GM18870 (cell line): ENCODE results near the gene ZNF23.

Experiments
- ATAC-seq: cut with Tn5 transposase; IDR thresholded peaks from one replicate; pipeline ENCODE4 v1.9.1; 2021; ENCODE audit warnings: moderate library complexity; ENCODE audit not compliant: unreplicated experiment

The ZNF23 gene

DNA sequence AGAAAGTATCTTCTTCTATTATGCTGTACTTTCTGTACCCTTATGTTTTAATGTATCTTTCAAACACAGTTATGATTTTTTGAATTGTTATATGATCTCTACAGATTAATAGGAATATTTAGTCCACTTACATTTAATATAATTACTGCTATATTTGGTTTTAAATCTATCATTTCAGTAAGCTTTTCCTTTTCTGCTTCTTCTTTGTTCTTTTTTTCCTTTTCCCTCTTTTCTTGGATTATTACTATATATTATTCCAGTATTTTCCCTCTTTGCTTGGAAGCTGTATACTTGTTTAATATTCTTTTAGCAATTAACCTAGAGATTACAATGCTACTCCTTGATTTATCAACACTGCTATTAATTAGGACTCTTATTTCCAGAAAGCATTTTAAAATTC lies 33.7 kb downstream of the ZNF23 start:
- no peak for ATAC-seq

DNA sequence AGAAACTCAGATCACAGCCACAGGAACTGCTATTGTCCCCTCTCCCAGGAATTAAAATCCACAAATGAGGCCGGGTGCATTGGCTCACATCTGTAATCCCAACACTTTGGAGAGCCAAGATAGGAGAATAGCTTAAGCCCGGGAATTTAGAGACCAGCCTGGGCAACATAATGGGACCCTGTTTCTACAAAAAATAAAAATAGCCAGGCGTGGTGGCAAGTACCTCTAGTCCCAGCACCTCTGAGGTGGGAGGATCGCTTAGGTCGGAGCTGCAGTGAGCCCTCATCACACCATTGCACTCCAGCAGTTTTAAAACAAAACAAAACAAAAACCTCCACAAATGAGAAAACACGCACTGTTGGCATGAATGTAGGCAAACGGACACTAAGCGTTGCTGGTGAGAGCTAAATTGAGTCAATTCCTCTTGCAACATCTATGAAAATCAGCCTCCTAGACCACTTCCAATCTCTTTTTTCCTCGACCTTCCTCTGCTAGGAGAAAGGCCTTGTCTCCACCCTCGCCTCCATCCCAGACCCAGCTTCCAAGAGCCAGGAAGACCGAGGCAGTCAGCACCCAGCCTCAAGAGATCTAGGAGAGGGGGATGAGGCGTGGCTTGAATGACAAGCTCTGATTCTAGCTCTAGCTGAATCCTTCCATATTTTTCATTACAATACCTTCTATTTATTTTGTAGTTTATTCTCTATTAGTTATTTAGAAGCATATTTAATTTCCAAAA lies 35.0 kb downstream of the ZNF23 start:
- ATAC-seq, result no peak

DNA sequence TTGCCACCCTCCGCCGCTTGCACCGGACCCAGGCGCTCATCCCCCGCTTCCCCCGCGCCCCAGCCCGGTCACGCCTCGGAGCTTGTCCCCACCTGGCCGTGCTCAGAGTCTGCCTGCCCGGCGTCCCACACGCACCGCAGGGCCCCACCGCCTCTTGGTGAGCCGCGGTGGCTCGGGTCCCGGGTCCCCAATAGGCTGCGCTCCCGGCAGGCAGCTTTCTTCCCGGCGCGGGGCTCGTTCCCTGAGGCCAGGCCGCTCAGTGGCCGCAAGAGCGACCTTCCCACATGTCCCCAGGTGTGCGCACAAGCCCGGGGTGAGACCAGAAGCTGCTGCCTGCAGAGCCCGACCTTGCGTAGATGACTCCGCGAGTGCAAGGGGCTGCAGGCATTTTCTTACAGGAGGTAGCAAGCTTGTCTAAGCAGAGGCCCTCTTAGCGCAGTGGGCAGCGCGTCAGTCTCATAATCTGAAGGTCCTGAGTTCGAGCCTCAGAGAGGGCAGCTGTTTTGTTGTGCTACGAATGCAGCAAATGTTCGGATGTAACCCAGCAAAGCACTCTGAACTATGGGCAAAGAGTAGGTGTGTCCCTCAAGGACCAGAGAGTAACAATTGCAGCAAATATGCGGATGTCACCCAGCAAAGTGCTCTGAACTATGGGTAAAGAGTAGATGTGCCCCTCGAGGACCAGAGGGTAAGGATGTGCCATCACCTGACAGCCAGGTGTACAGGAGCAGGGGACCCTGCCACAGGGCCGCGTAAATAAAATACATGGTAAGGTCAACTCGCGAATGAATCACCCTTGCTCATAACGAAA lies 35.8 kb downstream of the ZNF23 start:
- no peak for ATAC-seq

DNA sequence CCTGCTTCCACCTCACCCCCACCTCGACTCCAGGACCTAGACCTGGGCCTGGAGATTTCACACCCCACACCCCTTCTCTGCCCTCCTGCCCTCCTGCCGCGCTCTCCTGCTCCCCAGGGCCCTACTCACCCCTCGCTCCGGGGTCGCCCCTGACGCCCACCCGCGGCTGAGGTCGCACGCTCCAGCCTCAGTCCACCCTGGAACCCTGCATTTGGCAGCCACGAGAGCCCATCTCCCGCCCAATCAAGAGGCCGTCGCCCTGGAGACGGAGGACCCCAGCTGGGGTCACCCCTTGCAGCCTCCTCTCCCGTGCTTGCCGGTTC lies 36.3 kb downstream of the ZNF23 start:
- no peak for ATAC-seq

DNA sequence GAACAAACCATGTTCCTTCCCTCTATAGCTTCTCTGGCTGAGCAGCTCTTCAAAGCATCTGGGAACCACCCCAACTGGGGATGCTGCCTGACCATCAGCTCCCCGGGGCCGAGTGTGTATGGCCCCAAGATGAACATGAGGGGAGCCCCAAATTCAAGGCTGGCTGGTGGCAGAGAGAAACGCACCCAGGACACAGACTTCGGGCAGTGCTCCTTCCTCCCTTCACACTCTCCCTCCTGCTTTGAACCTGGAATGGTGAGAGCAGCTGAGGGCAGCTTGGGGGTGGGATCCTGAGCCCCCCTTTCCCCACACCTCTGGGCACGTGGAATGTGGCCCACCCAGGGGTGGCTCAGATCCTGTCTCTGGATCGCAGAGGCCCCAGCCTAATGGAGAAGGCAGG lies 37.4 kb downstream of the ZNF23 start:
- ATAC-seq, result no peak

DNA sequence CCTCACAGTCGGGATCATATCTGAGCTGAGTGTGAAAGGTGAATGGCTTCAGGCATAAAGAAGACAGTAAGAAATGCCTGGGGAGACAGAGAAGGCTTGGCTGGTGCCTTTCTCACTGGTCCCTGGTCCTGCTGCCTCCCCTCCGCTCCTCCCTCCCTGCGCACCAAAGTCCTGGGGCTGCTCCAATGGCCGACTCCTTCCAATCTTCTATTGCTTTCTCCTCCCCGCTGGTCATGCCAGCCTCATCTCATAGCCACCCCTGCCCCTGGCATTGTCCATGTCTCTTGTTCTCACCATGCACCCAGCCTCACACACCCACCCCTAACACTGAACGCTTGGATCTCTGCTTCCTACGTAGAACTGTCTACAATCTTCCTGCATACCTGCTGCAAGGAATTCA lies 38.2 kb downstream of the ZNF23 start:
- no peak for ATAC-seq

DNA sequence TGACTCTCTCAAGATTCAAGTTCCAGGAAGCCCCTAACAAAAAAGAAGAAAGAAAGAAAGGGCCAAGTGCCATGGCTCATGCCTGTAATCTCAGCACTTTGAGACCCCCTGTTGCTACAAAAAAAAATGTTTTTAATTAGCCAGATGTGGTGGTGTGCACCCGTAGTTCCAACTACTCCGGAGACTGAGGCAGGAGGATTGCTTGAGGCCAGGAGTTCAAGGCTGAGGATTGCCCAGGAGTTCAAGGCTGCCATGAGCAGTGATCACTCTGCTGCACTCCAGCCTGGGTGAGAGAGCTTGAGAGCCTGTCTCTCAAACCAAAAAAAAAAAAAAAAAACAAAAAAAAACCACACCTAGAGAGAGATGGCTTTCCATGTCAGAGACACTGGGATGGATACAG lies 39.0 kb downstream of the ZNF23 start:
- no peak for ATAC-seq

DNA sequence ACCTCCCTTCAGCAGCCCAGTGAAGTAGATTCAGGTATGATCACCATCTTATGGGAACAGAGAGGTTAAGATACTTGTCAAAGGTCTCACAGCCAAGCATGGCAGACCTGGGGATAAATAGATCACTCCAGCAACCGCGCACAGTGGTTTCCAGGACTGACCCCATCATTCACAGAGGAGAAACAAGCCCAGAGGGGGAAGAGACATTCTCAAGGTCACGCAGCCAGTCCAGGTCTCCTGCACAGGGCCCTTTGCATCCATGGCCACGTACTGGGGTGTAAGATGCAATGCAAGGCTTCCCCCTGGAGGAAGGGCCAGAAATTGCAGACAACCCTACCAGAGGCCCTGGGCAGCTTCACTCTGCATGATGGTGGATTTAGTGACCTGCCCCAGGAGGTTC lies 40.1 kb downstream of the ZNF23 start:
- ATAC-seq, result no peak

DNA sequence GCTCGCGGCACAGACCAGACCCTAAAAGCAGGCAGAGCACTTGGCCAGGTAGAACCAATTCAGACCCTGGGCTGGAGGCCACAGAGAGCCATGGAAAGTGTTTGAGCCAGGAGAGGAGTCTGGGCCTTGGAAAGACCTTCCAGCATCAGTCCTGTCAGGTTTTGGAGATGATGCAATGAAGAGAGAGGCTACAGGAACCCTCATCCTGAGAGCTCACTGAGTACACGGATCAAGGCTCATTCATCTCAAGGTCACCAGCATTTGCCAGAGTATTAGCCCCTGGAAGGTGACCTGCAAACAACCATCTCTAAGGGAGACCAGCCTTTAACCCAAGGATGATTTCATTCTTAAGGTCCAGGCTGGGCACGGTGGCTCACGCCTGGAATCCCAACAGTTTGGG lies 48.0 kb downstream of the ZNF23 start:
- ATAC-seq, result no peak

DNA sequence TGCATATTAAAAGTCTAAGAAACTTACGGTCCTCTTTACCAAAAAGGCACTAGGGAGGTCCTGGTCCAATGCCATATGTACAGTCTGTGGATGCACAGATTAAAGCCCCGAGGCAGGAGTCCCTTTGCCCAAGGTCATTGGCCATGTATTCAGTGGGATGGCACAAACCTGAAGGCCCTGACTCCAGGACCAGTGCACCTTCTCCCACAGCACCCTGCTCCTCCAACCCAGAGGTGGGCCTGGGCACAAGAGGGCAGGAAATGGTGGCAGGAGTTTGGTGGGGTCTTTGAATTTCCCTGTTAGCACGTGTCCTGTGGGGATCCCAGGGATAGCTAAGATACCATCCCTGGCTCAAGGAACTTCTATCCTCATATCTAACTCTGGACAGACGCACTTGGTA lies 48.7 kb downstream of the ZNF23 start:
- ATAC-seq, result no peak

DNA sequence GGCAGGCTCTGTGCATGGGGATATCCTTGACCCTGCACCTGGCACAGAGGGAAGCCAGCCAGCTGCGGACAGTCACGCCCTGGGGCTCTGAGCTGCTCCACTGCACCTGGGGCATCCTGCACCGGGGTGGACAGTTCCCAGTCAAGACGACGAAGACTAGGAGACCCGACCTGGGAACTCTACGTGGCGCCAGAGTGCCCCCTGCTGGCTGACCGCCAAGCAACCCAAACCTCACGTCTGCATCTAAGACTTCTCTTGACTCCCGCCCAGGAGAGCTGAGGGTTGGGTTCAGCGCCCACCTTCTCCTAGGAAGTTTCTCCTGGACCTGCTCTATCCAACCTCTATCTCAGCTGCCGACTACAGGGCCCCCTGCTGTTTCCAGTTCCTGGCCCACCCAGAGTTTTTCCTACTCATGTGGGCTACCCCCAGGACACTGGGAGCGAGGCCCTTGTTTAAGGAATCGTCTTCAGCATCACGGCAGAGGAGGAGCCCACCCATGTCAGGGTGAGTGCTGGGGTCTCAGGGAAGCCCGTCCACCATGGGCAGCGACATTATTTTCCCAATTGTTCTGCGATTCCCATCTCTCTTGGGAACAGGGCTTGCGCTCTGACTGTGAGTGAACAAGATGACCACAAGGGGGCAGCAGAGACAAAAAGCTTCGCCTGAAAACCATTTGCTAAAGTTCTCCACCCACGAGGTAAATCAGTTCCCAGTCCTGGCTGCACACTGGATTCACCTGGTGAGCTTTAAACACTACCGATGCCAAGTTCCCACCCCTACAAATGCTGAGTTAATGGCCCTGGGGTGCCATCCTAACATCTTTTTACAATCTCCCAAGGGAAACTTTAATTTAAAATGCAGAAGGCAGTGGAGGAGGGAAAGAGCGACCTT lies 49.5 kb downstream of the ZNF23 start:
- no peak for ATAC-seq

DNA sequence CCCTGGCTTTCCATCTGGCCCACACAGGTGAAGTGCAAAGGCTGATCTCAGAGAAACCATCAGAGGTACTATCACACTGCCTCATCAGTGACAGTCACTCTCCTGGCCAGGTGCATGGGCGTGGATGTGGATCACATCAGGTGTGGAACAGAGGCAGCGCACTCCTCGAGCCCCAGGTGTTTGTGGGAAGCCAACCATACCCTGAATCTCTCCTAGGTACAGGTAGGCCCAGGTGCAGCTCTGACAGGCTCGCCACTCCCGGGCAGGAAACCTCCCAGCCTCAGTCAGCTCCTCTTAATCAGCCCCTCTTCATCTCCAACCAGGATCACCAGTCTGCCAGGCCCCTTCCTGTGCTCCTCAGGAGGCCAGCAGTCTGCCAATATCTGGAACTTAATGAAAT lies 51.9 kb downstream of the ZNF23 start:
- ATAC-seq, result no peak

DNA sequence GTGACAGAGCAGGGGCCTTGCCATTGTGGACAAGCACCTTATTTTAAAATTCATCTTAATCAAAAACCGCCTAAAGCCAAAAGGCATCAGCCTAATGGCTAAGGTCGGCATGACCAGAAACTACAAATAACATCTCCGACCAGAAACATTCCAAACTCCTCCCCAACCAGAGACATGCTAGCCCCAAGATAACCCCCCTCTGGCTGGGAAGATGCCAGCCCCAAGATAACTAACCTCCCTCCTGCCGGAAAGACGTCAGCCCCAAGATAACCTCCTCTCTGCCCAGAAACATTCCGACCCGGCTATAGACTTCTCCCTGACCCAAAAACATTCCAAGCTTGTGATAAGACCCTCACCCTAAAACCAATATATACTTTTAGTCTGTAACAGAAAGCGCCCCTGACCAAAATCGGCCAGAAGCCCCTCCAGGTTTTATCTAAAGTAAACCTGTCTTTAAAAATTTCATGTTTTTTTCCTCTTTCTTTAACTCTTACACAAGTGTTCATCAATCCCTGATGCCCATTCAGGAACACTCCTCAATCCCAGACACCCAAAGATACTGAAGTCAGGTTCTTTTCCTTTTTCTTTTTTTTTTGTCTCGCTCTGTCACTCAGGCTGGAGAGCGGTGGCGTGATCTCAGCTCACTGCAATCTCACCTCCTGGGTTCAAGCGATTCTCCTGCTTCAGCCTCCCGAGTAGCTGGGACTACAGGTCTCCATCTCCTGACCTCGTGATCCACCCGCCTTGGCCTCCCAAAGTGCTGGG lies 52.9 kb downstream of the ZNF23 start:
- no peak for ATAC-seq

DNA sequence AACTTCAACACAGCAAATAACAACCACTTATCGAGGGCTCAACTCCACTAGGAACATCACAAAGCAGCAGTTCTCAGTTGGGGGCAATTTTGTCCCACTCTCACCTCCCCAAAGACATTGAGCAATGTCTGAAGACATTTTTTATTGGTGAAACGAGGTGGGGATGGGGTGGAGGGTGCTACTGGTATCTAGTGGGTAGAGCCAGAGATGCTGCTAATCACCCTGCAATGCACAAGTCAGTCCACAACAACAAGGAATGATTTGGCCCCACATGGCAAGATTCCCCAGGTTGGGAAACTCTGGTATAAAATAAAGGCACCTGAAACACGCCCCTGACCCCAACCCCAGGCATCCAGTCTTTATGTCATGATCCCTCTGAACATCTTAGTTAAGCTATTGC lies 53.5 kb downstream of the ZNF23 start:
- ATAC-seq, result no peak

DNA sequence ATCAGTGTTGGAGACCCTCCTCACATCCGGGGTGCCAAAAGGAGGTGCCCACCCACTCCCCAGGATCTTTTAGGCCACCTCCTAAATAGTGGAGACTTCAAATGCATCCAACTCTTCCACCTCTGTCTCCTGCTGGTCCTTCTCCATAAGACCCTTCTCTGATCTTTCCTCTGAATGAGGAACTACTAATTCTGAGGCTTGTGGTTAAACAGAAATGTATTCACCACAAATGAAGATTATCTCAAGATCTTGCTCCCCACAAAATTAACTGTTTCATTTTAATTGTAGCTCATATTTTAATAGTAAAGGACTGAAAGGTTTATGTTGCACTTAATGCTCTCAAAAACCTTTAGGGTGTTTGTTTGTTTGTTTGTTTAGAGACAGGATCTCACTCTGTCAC lies 54.3 kb downstream of the ZNF23 start:
- ATAC-seq, result no peak

DNA sequence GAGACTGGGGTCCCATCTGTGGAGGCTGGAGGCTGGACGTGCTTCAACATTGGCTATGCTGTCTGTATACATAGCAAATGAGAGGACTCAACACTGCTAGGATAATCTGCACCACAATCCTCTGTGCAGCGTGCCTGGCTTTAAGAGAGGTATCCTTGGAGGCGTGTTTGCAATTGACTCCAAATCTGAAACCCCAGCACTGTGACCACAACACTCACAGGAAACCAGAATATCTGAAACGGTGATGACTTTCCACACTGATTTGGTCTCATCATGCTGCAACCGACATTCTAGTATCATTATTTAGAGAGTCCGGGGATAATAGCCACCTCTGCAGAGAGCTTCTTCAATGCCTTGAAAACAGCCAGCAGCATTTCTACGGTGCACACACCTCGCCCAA lies 55.3 kb downstream of the ZNF23 start:
- ATAC-seq, result no peak

DNA sequence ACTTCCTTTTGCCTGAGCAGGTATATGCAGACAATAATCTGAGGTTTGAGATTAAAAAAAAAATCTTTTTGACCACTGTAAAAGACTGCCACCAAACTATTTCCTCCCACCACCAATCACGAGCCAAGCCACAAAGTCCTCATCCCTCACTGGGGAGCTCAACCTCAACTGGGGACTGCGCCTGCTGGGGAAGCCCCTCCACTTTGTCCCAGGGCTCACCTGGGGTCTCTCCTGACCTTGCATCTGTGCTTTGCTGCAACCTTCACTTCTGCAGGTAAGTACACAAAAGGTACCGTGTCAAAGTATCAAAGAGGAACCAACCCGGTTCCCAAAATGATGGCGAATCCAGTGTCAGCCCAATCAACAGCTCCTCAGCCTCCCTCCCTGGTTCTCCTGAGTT lies 55.7 kb downstream of the ZNF23 start:
- no peak for ATAC-seq

DNA sequence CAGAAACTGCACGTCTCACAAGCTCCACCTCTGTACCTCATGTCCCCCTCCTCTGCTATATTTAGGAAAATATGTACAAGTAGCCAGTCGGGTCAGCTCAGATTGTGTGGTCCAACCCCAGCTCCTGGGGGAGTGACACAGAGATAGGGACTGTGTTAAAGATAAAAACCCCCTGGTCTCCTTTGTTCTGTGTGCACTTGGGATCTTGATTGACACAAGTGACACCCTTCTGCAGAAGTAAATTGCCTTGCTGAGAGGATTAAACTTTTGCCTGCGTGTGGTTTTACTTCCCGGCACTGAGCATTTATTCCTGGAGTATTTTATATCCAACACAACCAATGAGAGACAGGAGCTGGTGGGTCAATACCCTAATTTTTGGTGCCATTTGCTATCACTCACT lies 57.7 kb downstream of the ZNF23 start:
- no peak for ATAC-seq

DNA sequence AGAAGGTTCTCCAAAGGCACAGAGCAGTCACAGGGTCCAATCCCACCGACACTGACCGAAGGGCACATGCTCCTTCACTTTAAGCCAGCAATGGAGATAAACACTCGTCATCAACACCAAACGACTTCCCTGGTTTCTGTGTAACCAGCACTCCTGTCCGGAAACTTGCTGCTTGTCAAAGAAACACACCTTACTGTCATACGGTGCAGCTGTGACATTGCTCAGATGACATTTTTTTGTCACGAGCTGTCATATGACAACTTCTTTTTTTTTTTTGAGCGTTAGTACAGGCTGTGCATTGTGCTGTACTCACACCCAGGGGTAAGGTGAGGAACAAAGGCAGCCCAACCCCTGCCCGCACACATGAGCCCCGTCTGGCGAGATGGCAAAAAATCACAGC lies 59.4 kb downstream of the ZNF23 start:
- ATAC-seq, result no peak

DNA sequence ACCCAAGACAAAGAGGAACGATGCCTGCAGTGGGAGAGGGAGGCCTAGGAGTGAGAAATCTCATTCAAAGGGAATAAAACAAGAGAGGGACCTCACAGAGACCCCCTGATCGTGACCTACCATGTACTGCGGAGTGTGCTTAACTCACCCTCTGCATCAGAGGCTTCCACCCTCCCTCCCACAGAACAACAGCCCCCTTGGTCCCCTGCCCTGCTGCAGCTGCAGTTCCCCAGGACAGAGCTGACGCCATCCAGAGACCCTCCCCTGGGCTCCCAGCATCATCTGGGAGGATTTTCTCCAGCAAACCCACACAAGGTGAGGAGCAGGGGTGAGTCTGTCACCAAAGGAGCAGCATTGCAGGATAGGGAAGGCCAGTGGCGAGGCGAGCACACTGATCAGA lies 60.0 kb downstream of the ZNF23 start:
- no peak for ATAC-seq
